GM21723 (cell line): ENCODE results near the gene TLR5.
"Not testable (repeated sequence)": the region's sequence is repeated elsewhere in the genome, so short reads cannot be mapped to it uniquely, and the experiment has no call there.

Source experiments
- ATAC-seq: cut with Tn5 transposase; IDR thresholded peaks from one replicate; pipeline ENCODE4 v1.9.1; 2021; ENCODE audit warnings: mild to moderate bottlenecking, moderate library complexity; ENCODE audit not compliant: unreplicated experiment

Gene TLR5

GRCh38 chr1:223142795-223143536 lies at the start of gene TLR5:
Gene TLR5, minus strand, starts transcription at chr1:223143248. Its CDS starts 30,217 bp downstream, at chr1:223113031.
- peak; percentile 95 for ATAC-seq

GRCh38 chr1:223189903-223190724 lies 47.1 kb upstream of the TLR5 start:
- peak; percentile 70 for ATAC-seq

- no peak for ATAC-seq
Observed at GRCh38 chr1:223189525-223189902, 46.5 kb upstream of the TLR5 start.

GRCh38 chr1:223188618-223189356 lies 45.7 kb upstream of the TLR5 start:
- no peak for ATAC-seq

- ATAC-seq = no peak
Observed at GRCh38 chr1:223186800-223187199, 43.8 kb upstream of the TLR5 start.

- no peak for ATAC-seq
Observed at GRCh38 chr1:223183268-223183862, 40.3 kb upstream of the TLR5 start.

- ATAC-seq = no peak
Observed at GRCh38 chr1:223180731-223181321, 37.8 kb upstream of the TLR5 start.

- no peak for ATAC-seq
Observed at GRCh38 chr1:223179786-223180185, 36.7 kb upstream of the TLR5 start.

GRCh38 chr1:223179280-223179679 lies 36.2 kb upstream of the TLR5 start:
- no peak for ATAC-seq

GRCh38 chr1:223177681-223178080 lies 34.6 kb upstream of the TLR5 start:
- ATAC-seq = no peak

- ATAC-seq = no peak
Observed at GRCh38 chr1:223176437-223176836, 33.4 kb upstream of the TLR5 start.

- ATAC-seq = no peak
Observed at GRCh38 chr1:223175633-223176032, 32.6 kb upstream of the TLR5 start.

- no peak for ATAC-seq
Observed at GRCh38 chr1:223175032-223175431, 32.0 kb upstream of the TLR5 start.

GRCh38 chr1:223169458-223169857 lies 26.4 kb upstream of the TLR5 start:
- ATAC-seq = not testable (repeated sequence)

GRCh38 chr1:223161321-223161720 lies 18.3 kb upstream of the TLR5 start:
- no peak for ATAC-seq

- ATAC-seq = no peak
Observed at GRCh38 chr1:223156343-223156742, 13.3 kb upstream of the TLR5 start.

- no peak for ATAC-seq
Observed at GRCh38 chr1:223155153-223155552, 12.1 kb upstream of the TLR5 start.

- ATAC-seq = no peak
Observed at GRCh38 chr1:223153177-223154119, 10.4 kb upstream of the TLR5 start.

- ATAC-seq = no peak
Observed at GRCh38 chr1:223152399-223152798, 9.4 kb upstream of the TLR5 start.

- no peak for ATAC-seq
Observed at GRCh38 chr1:223150443-223150842, 7.4 kb upstream of the TLR5 start.
